ENCODE measurements around the gene AKT3. TPM values are rescaled to one million over a fixed set of nuclear protein-coding genes. Genes with fewer than 3 reads are reported as not detected.

AKT3 gene
- total and polyA plus RNA-seq, 3 donors from 2014 or later, result 32.3 to 70.9 (median 61.8) TPM

- TF ChIP-seq POLR2A (IDR thresholded peaks at IDR 0.05) (no peak), CTCF (IDR thresholded peaks at IDR 0.05) (no peak)
- Histone ChIP-seq H3K27me3 (no peaks in the 10 kb centered on the region), H3K4me1 (no peaks in the 10 kb centered on the region), H3K9me3 (no peaks in the 10 kb centered on the region), H3K27ac (no peak overlapping the region), H3K4me3 (no peak overlapping the region), H3K36me3 (ENCODE audit: low read depth, missing control alignments) (no peaks in the 10 kb centered on the region)
- no peak for DNase-seq
- intact Hi-C loops (cut with DNase I; ENCODE audit: low total_unique reads), result no loop called here
These were observed 43.7 kb downstream of the AKT3 start for GRCh38 chr1:243806310-243806709.

- no peaks in the 10 kb centered on the region for H3K27me3 ChIP-seq
- no peaks in the 10 kb centered on the region for H3K36me3 ChIP-seq (ENCODE audit: low read depth, missing control alignments)
- WGBS, 2 donors, result 92 to 99% methylated on average over 3 of the region's 3 CpGs
- no peak for DNase-seq
- no peak overlapping the region for H3K27ac ChIP-seq
- no peak overlapping the region for H3K4me3 ChIP-seq
- H3K4me1 ChIP-seq, result no peaks in the 10 kb centered on the region
- intact Hi-C loops (cut with DNase I; ENCODE audit: low total_unique reads), result no loop called here
- TF ChIP-seq POLR2A (IDR thresholded peaks at IDR 0.05) (no peak), CTCF (IDR thresholded peaks at IDR 0.05) (no peak)
- no peaks in the 10 kb centered on the region for H3K9me3 ChIP-seq
These were observed 47.3 kb downstream of the AKT3 start for GRCh38 chr1:243802736-243803135.

GRCh38 chr1:243801378-243801777 lies 48.7 kb downstream of the AKT3 start:
- H3K36me3 ChIP-seq (ENCODE audit: low read depth, missing control alignments), result no peaks in the 10 kb centered on the region
- H3K4me1 ChIP-seq, result no peaks in the 10 kb centered on the region
- DNase-seq, result no peak
- no peaks in the 10 kb centered on the region for H3K9me3 ChIP-seq
- H3K4me3 ChIP-seq, result no peak overlapping the region
- H3K27ac ChIP-seq, result no peak overlapping the region
- no peaks in the 10 kb centered on the region for H3K27me3 ChIP-seq
- WGBS, 2 donors, result 80 to 84% methylated on average over 1 of the region's 1 CpG
- intact Hi-C loops (cut with DNase I; ENCODE audit: low total_unique reads), result no loop called here
- TF ChIP-seq POLR2A (IDR thresholded peaks at IDR 0.05) (no peak), CTCF (IDR thresholded peaks at IDR 0.05) (no peak)

GRCh38 chr1:243799908-243800307 lies 50.1 kb downstream of the AKT3 start:
- no peak overlapping the region for H3K4me3 ChIP-seq
- H3K27me3 ChIP-seq, result no peaks in the 10 kb centered on the region
- H3K36me3 ChIP-seq (ENCODE audit: low read depth, missing control alignments), result no peaks in the 10 kb centered on the region
- no peaks in the 10 kb centered on the region for H3K4me1 ChIP-seq
- no peak overlapping the region for H3K27ac ChIP-seq
- intact Hi-C loops (cut with DNase I; ENCODE audit: low total_unique reads), result no loop called here
- TF ChIP-seq POLR2A (IDR thresholded peaks at IDR 0.05) (no peak), CTCF (IDR thresholded peaks at IDR 0.05) (no peak)
- no peak for DNase-seq
- H3K9me3 ChIP-seq, result no peaks in the 10 kb centered on the region

GRCh38 chr1:243798726-243799125 lies 51.3 kb downstream of the AKT3 start:
- H3K4me3 ChIP-seq, result no peak overlapping the region
- no peak for DNase-seq
- TF ChIP-seq POLR2A (IDR thresholded peaks at IDR 0.05) (no peak), CTCF (IDR thresholded peaks at IDR 0.05) (no peak)
- intact Hi-C loops (cut with DNase I; ENCODE audit: low total_unique reads), result no loop called here
- H3K9me3 ChIP-seq, result no peaks in the 10 kb centered on the region
- H3K27ac ChIP-seq, result no peak overlapping the region
- H3K4me1 ChIP-seq, result no peaks in the 10 kb centered on the region
- no peaks in the 10 kb centered on the region for H3K36me3 ChIP-seq (ENCODE audit: low read depth, missing control alignments)
- 93 to 95% methylated on average over 2 of the region's 2 CpGs for WGBS, 2 donors
- no peaks in the 10 kb centered on the region for H3K27me3 ChIP-seq
